ENCODE data around the gene ZC3H12D. TPM values are rescaled to one million over a fixed set of nuclear protein-coding genes. Genes with fewer than 3 reads are reported as not detected.

ZC3H12D gene
- total and polyA plus RNA-seq, 4 donors = 1.1 to 4.7 (median 2.4) TPM

- 96 to 99% methylated on average over 2 of the region's 2 CpGs for WGBS, 2 donors
- no peak overlapping the region for H3K4me3 ChIP-seq
- TF ChIP-seq CTCF (IDR thresholded peaks at IDR 0.05; ENCODE audit: control extremely low read depth, extremely low read depth) = no peak
Observed at GRCh38 chr6:149470948-149471347, 13.9 kb downstream of the ZC3H12D start.

GRCh38 chr6:149468179-149468578 lies 16.6 kb downstream of the ZC3H12D start:
- 83 to 96% methylated on average over 2 of the region's 2 CpGs for WGBS, 2 donors
- peaks cover 0 to 5% (median 0%) of the 10 kb centered on the region in 5 donors for H3K4me1 ChIP-seq (ENCODE audit: control insufficient read depth in 5 of 5, insufficient read depth in 5 of 5, low read length in 5 of 5)
- H3K27ac ChIP-seq (ENCODE audit: low read depth in 1 of 2, low read length in 1 of 2) = no peak overlapping the region
- no peak for TF ChIP-seq CTCF (IDR thresholded peaks at IDR 0.05; ENCODE audit: control extremely low read depth, extremely low read depth)
- no peaks in the 10 kb centered on the region for H3K27me3 ChIP-seq (ENCODE audit: control insufficient read depth in 3 of 3, insufficient read depth in 3 of 3, low read length in 2 of 3)
- H3K9me3 ChIP-seq (ENCODE audit: control insufficient read depth in 4 of 4, insufficient read depth in 3 of 4, low read length in 3 of 4) = peaks cover 0 to 2% (median 0%) of the 10 kb centered on the region in 4 donors
- DNase-seq = no peak
- H3K4me3 ChIP-seq = no peak overlapping the region
- ATAC-seq (ENCODE audit: insufficient read depth, low FRiP score) = no peak
- H3K36me3 ChIP-seq (ENCODE audit: control insufficient read depth in 4 of 4, insufficient read depth in 4 of 4, low read length in 4 of 4) = no peaks in the 10 kb centered on the region
- no peak overlapping the region for H3K9ac ChIP-seq (ENCODE audit: insufficient read depth in 1 of 2, low read length in 2 of 2)

More at GRCh38 chr6:149470948-149471347, 13.9 kb downstream of the ZC3H12D start:
- H3K27me3 ChIP-seq (ENCODE audit: control insufficient read depth in 3 of 3, insufficient read depth in 3 of 3, low read length in 2 of 3) = no peaks in the 10 kb centered on the region
- peaks cover 0 to 2% (median 0%) of the 10 kb centered on the region in 4 donors for H3K9me3 ChIP-seq (ENCODE audit: control insufficient read depth in 4 of 4, insufficient read depth in 3 of 4, low read length in 3 of 4)
- no peaks in the 10 kb centered on the region for H3K36me3 ChIP-seq (ENCODE audit: control insufficient read depth in 4 of 4, insufficient read depth in 4 of 4, low read length in 4 of 4)
- ATAC-seq (ENCODE audit: insufficient read depth, low FRiP score) = no peak
- H3K27ac ChIP-seq (ENCODE audit: low read depth in 1 of 2, low read length in 1 of 2) = no peak overlapping the region
- H3K4me1 ChIP-seq (ENCODE audit: control insufficient read depth in 5 of 5, insufficient read depth in 5 of 5, low read length in 5 of 5) = peaks cover 0 to 5% (median 0%) of the 10 kb centered on the region in 5 donors
- DNase-seq = no peak
- no peak overlapping the region for H3K9ac ChIP-seq (ENCODE audit: insufficient read depth in 1 of 2, low read length in 2 of 2)

- no peak for TF ChIP-seq CTCF (IDR thresholded peaks at IDR 0.05; ENCODE audit: control extremely low read depth, extremely low read depth)
- peaks cover 0 to 2% (median 0%) of the 10 kb centered on the region in 4 donors for H3K9me3 ChIP-seq (ENCODE audit: control insufficient read depth in 4 of 4, insufficient read depth in 3 of 4, low read length in 3 of 4)
- H3K36me3 ChIP-seq (ENCODE audit: control insufficient read depth in 4 of 4, insufficient read depth in 4 of 4, low read length in 4 of 4) = no peaks in the 10 kb centered on the region
- 81 to 85% methylated on average over 4 of the region's 4 CpGs for WGBS, 2 donors
- no peaks in the 10 kb centered on the region for H3K27me3 ChIP-seq (ENCODE audit: control insufficient read depth in 3 of 3, insufficient read depth in 3 of 3, low read length in 2 of 3)
- H3K4me1 ChIP-seq (ENCODE audit: control insufficient read depth in 5 of 5, insufficient read depth in 5 of 5, low read length in 5 of 5) = peaks cover 0 to 5% (median 0%) of the 10 kb centered on the region in 5 donors
- no peak overlapping the region for H3K27ac ChIP-seq (ENCODE audit: low read depth in 1 of 2, low read length in 1 of 2)
- H3K9ac ChIP-seq (ENCODE audit: insufficient read depth in 1 of 2, low read length in 2 of 2) = no peak overlapping the region
- DNase-seq (no peak), ATAC-seq (ENCODE audit: insufficient read depth, low FRiP score) (no peak)
- H3K4me3 ChIP-seq = no peak overlapping the region
Observed at GRCh38 chr6:149467265-149467664, 17.5 kb downstream of the ZC3H12D start.

- no peak overlapping the region for H3K4me3 ChIP-seq
- H3K27ac ChIP-seq (ENCODE audit: low read depth in 1 of 2, low read length in 1 of 2) = no peak overlapping the region
- no peak overlapping the region for H3K9ac ChIP-seq (ENCODE audit: insufficient read depth in 1 of 2, low read length in 2 of 2)
- no peaks in the 10 kb centered on the region for H3K36me3 ChIP-seq (ENCODE audit: control insufficient read depth in 4 of 4, insufficient read depth in 4 of 4, low read length in 4 of 4)
- no peaks in the 10 kb centered on the region for H3K27me3 ChIP-seq (ENCODE audit: control insufficient read depth in 3 of 3, insufficient read depth in 3 of 3, low read length in 2 of 3)
- H3K4me1 ChIP-seq (ENCODE audit: control insufficient read depth in 5 of 5, insufficient read depth in 5 of 5, low read length in 5 of 5) = peaks cover 0 to 7% (median 0%) of the 10 kb centered on the region in 5 donors
- no peak for TF ChIP-seq CTCF (IDR thresholded peaks at IDR 0.05; ENCODE audit: control extremely low read depth, extremely low read depth)
- ATAC-seq (ENCODE audit: insufficient read depth, low FRiP score) (no peak), DNase-seq (no peak)
- H3K9me3 ChIP-seq (ENCODE audit: control insufficient read depth in 4 of 4, insufficient read depth in 3 of 4, low read length in 3 of 4) = no peaks in the 10 kb centered on the region
- WGBS, 2 donors = 43 to 65% methylated on average over 8 of the region's 8 CpGs
Observed at GRCh38 chr6:149464411-149464810, 20.4 kb downstream of the ZC3H12D start.
